Measurements from ENCODE around the gene BTNL2.

DNA sequence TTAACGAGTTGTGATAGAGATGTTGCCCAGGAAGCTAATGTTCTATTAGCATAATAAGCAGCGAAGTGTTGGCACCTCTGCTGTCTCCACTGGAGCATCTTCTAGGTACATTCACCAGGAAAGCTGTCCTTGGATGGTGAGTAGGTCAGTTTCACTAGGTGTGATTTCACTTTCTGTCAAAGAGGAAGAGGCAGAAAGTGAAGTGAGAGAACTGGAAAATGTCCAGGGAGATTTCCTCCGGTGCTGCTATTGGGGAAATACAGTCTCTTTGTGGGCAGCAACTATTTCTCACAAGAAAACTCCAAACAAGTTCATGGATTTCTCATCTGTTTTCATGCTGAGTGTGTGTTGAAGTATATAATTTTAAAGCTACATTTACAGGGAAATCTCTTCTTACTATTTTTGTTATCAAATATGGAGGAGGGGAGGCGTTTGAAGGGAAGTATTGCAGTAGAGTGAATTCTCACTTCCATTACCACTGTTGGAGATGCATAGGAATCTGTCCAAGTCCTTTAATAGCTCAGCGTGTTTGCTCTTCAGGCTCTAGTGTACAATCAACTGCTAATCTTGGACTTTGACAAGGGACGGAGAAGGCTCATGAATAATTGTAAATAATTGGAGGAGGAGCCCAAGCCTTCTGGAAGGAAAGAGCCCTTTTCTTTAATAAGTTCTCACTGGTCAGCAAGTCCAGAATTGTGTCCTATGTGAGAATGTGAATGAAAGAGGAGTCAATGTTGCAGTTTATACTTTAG lies 19.2 kb downstream of the BTNL2 start:
- TF ChIP-seq CTCF (IDR thresholded peaks at IDR 0.05) (no peak), EP300 (IDR thresholded peaks at IDR 0.05) (no peak)
